Measurements from ENCODE around the gene CLDN10.

Gene CLDN10

DNA sequence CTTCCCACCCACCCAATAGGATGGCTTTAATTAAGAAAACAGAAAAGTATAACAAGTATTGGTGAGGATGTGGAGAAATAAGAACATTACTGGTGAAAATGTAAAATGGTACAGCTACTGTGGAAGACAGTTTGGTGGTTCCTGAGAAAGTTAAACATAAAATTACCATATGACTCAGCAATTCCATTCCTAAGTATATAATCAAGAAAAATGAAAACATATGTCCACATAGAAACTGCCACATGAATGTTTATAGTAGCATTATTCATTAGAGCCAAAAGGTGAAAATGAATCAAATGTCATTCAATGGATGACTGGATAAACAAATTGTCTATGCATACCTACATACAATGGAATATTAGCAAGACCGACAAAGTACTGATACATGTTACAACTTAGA is 75.1 kb downstream of the CLDN10 start:
- no peaks in the 10 kb centered on the region for H3K27me3 ChIP-seq (ENCODE audit: low read depth, low read length)
- H3K9ac ChIP-seq (ENCODE audit: low read length) = no peak overlapping the region
- H3K27ac ChIP-seq (ENCODE audit: low read length) = no peak overlapping the region
- no peaks in the 10 kb centered on the region for H4K20me1 ChIP-seq (ENCODE audit: insufficient read depth, low read length)
- no peak overlapping the region for H2AFZ ChIP-seq (ENCODE audit: low read depth, low read length)
- H3K4me2 ChIP-seq (ENCODE audit: low read length) = no peak overlapping the region
- H3K79me2 ChIP-seq (ENCODE audit: low read length) = no peaks in the 10 kb centered on the region
- H3K4me1 ChIP-seq (ENCODE audit: low read length) = peaks cover 9% of the 10 kb centered on the region; the same call in 1 of the 2 replicates
- no peaks in the 10 kb centered on the region for H3K36me3 ChIP-seq (replicated peaks; ENCODE audit: low read depth, low read length)
- H3K9me3 ChIP-seq (ENCODE audit: insufficient read depth, low read length) = no peaks in the 10 kb centered on the region
- TF ChIP-seq, protein P1, sequence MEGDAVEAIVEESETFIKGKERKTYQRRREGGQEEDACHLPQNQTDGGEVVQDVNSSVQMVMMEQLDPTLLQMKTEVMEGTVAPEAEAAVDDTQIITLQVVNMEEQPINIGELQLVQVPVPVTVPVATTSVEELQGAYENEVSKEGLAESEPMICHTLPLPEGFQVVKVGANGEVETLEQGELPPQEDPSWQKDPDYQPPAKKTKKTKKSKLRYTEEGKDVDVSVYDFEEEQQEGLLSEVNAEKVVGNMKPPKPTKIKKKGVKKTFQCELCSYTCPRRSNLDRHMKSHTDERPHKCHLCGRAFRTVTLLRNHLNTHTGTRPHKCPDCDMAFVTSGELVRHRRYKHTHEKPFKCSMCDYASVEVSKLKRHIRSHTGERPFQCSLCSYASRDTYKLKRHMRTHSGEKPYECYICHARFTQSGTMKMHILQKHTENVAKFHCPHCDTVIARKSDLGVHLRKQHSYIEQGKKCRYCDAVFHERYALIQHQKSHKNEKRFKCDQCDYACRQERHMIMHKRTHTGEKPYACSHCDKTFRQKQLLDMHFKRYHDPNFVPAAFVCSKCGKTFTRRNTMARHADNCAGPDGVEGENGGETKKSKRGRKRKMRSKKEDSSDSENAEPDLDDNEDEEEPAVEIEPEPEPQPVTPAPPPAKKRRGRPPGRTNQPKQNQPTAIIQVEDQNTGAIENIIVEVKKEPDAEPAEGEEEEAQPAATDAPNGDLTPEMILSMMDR (IDR thresholded peaks at IDR 0.05; ENCODE audit: low read depth, low read length) = no peak
- TF ChIP-seq EZH2phosphoT487 (IDR thresholded peaks at IDR 0.05; ENCODE audit: low read depth) = no peak
- no peak overlapping the region for H3K4me3 ChIP-seq (ENCODE audit: low read length)

DNA sequence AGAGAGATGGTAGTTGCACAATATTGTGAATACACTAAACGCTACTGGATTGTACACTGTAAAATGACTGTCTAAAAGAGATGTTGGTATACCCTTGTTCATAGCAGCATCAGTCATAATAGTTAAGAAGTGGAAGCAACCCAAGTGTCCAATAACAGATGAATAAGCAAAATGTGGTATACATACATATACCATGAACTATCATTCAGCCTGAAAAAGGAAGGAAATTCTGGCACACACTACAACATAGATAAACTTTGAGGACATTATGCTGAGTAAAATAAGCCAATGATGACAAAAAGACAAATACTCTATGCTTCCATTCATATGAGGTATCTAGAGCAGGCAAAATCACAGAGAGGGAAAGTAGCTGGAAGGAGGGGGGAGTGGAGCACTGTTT is 76.0 kb downstream of the CLDN10 start:
- Histone ChIP-seq H3K9ac (ENCODE audit: low read length) (no peak overlapping the region), H2AFZ (ENCODE audit: low read depth, low read length) (no peak overlapping the region), H3K27ac (ENCODE audit: low read length) (no peak overlapping the region), H3K79me2 (ENCODE audit: low read length) (no peaks in the 10 kb centered on the region), H3K4me3 (ENCODE audit: low read length) (no peak overlapping the region), H3K27me3 (ENCODE audit: low read depth, low read length) (no peaks in the 10 kb centered on the region), H3K4me1 (ENCODE audit: low read length) (peaks cover 4% of the 10 kb centered on the region; the same call in 1 of the 2 replicates), H4K20me1 (ENCODE audit: insufficient read depth, low read length) (no peaks in the 10 kb centered on the region), H3K9me3 (ENCODE audit: insufficient read depth, low read length) (no peaks in the 10 kb centered on the region), H3K36me3 (replicated peaks; ENCODE audit: low read depth, low read length) (no peaks in the 10 kb centered on the region), H3K4me2 (ENCODE audit: low read length) (no peak overlapping the region)
- TF ChIP-seq EZH2phosphoT487 (IDR thresholded peaks at IDR 0.05; ENCODE audit: low read depth) = no peak
- TF ChIP-seq, protein P1 (IDR thresholded peaks at IDR 0.05; ENCODE audit: low read depth, low read length) = no peak

DNA sequence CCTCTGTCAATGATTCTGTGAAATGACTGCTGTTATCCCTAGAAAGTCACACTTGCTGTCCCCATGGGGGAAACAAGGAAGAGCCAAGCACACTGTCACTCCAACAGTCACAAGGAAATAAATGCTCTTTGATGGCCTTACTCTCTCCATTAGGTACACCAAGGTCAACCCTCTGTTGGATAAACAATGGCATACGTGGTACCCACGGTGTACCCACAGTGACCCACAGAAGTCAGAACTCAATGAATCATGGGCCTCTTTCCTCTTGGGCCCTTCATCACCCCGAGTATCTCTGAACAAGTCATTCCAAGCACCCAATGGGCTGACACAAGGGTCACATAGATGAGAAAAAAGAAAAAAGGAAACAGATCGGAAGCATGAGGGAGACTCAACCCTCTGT is 76.6 kb downstream of the CLDN10 start:
- no peaks in the 10 kb centered on the region for H3K36me3 ChIP-seq (replicated peaks; ENCODE audit: low read depth, low read length)
- no peak for TF ChIP-seq EZH2phosphoT487 (IDR thresholded peaks at IDR 0.05; ENCODE audit: low read depth)
- TF ChIP-seq, protein P1 (IDR thresholded peaks at IDR 0.05; ENCODE audit: low read depth, low read length) = no peak
- H3K9me3 ChIP-seq (ENCODE audit: insufficient read depth, low read length) = no peaks in the 10 kb centered on the region
- no peak overlapping the region for H3K4me3 ChIP-seq (ENCODE audit: low read length)
- H3K27ac ChIP-seq (ENCODE audit: low read length) = no peak overlapping the region
- no peak overlapping the region for H2AFZ ChIP-seq (ENCODE audit: low read depth, low read length)
- no peaks in the 10 kb centered on the region for H3K79me2 ChIP-seq (ENCODE audit: low read length)
- H3K4me1 ChIP-seq (ENCODE audit: low read length) = peaks cover 4% of the 10 kb centered on the region; the same call in 1 of the 2 replicates
- H3K27me3 ChIP-seq (ENCODE audit: low read depth, low read length) = no peaks in the 10 kb centered on the region
- no peak overlapping the region for H3K4me2 ChIP-seq (ENCODE audit: low read length)
- H3K9ac ChIP-seq (ENCODE audit: low read length) = no peak overlapping the region
- no peaks in the 10 kb centered on the region for H4K20me1 ChIP-seq (ENCODE audit: insufficient read depth, low read length)

Measured in OCI-LY3 (cell line).